IMR-90 (cell line): Measurements from ENCODE around the gene MUC5B. TPM values are rescaled to one million over a fixed set of nuclear protein-coding genes. Genes with fewer than 3 reads are reported as not detected.

ENCODE experiments used
- ATAC-seq: fragments of 200-7000 bp; cut with Tn5 transposase; 2 replicates; pipeline ENCODE4 v1.9.1; 2020; ENCODE audit warnings: low read depth, mild to moderate bottlenecking, moderate library complexity
- BruUV-seq: library from RNA; stranded (reverse); fragments of 400-500 nt; replicated peaks from 2 replicates; lab custom pipeline; 2021; lab: Mats Ljungman, UMichigan
- CTCF ChIA-PET: fragments of 300-600 bp; formaldehyde crosslinking; extraction: SDS; loops from one replicate; lab custom pipeline; 2021; ENCODE audit warnings: antibody characterized with exemption; lab: Yijun Ruan, JAX
- POLR2A ChIA-PET: fragments of 300-600 bp; sonication (Branson Sonifier 250); formaldehyde crosslinking; loops from one replicate; lab custom pipeline; 2022; ENCODE audit warnings: antibody characterized with exemption; ENCODE audit not compliant: unreplicated experiment; lab: Charles Lee
- DNase-seq: peaks from one replicate; pipeline ENCODE4 v3.0.0; 2013
- H2AFZ ChIP-seq: replicated peaks from 2 replicates; pipeline ENCODE3; 2013; ENCODE audit warnings: low read length, mild to moderate bottlenecking; ENCODE audit not compliant: poor library complexity
- H2AK5ac ChIP-seq: 2 replicates; pipeline ENCODE4 v1.6.1; 2013; ENCODE audit warnings: low read depth, low read length, inconsistent platforms
- H2AK9ac ChIP-seq: replicated peaks from 2 replicates; pipeline ENCODE3; 2013; ENCODE audit warnings: mild to moderate bottlenecking, low read depth, low read length, moderate library complexity; ENCODE audit not compliant: poor library complexity
- H2BK120ac ChIP-seq: 2 replicates; pipeline ENCODE4 v1.6.1; 2013; ENCODE audit warnings: low read depth, low read length, inconsistent platforms
- H2BK15ac ChIP-seq: 3 replicates; pipeline ENCODE4 v1.6.1; 2013; ENCODE audit warnings: low read depth, low read length, inconsistent platforms
- H2BK20ac ChIP-seq: 2 replicates; pipeline ENCODE4 v1.6.1; 2013; ENCODE audit warnings: low read depth, mild to moderate bottlenecking, inconsistent platforms, low read length, moderate library complexity
- H2BK5ac ChIP-seq: 2 replicates; pipeline ENCODE4 v1.6.1; 2013; ENCODE audit warnings: mild to moderate bottlenecking, low read depth, low read length, inconsistent platforms; ENCODE audit not compliant: poor library complexity, severe bottlenecking
- H3K14ac ChIP-seq: replicated peaks from 2 replicates; pipeline ENCODE4 v1.6.1; 2013; ENCODE audit warnings: low read depth, low read length, inconsistent platforms
- H3K18ac ChIP-seq: 2 replicates; pipeline ENCODE4 v1.6.1; 2013; ENCODE audit warnings: low read depth, low read length, control low read depth
- H3K23ac ChIP-seq: 2 replicates; pipeline ENCODE4 v1.6.1; 2013; ENCODE audit warnings: low read depth, low read length, inconsistent platforms
- H3K27ac ChIP-seq: 2 replicates; pipeline ENCODE4 v1.5.1; 2013; ENCODE audit warnings: mild to moderate bottlenecking, control low read depth, low read length; ENCODE audit not compliant: insufficient read depth
- H3K27me3 ChIP-seq: 2 replicates; pipeline ENCODE4 v1.6.1; 2013; ENCODE audit warnings: low read length; ENCODE audit not compliant: control insufficient read depth, insufficient read depth
- H3K36me3 ChIP-seq: 2 replicates; pipeline ENCODE4 v1.6.1; 2013; ENCODE audit warnings: low read length, mixed read lengths; ENCODE audit not compliant: control insufficient read depth, insufficient read depth
- H3K4ac ChIP-seq: 2 replicates; pipeline ENCODE4 v1.6.1; 2013; ENCODE audit warnings: low read depth, low read length, inconsistent platforms
- H3K4me1 ChIP-seq: 2 replicates; pipeline ENCODE4 v1.6.1; 2013; ENCODE audit warnings: low read length, mixed read lengths; ENCODE audit not compliant: control insufficient read depth, insufficient read depth
- H3K4me2 ChIP-seq: 2 replicates; pipeline ENCODE4 v1.6.1; 2013; ENCODE audit warnings: low read depth, mild to moderate bottlenecking, control low read depth, low read length, moderate library complexity
- H3K4me3 ChIP-seq: 2 replicates; pipeline ENCODE4 v1.5.1; 2013; ENCODE audit warnings: low read depth, mild to moderate bottlenecking, control low read depth, low read length, moderate library complexity; ENCODE audit not compliant: insufficient read depth
- H3K56ac ChIP-seq: 2 replicates; pipeline ENCODE4 v1.6.1; 2013; ENCODE audit warnings: low read length, inconsistent platforms; ENCODE audit not compliant: insufficient read depth; ENCODE audit errors: extremely low read depth
- H3K79me1 ChIP-seq, 2 experiments: 2 replicates each; pipeline ENCODE4 v1.6.1; 2013; ENCODE audit warnings: low read length in 2 of 2, inconsistent platforms in 1 of 2, low read depth in 1 of 2
- H3K9ac ChIP-seq: 2 replicates; pipeline ENCODE4 v1.6.1; 2013; ENCODE audit warnings: low read depth, low read length, control low read depth
- H3K9me1 ChIP-seq: 2 replicates; pipeline ENCODE4 v1.6.1; 2013; ENCODE audit warnings: low read length, inconsistent platforms; ENCODE audit not compliant: insufficient read depth
- H3K9me3 ChIP-seq: 2 replicates; pipeline ENCODE4 v1.6.1; 2013; ENCODE audit warnings: low read length; ENCODE audit not compliant: control insufficient read depth, insufficient read depth
- H4K20me1 ChIP-seq: 2 replicates; pipeline ENCODE4 v1.6.1; 2013; ENCODE audit warnings: low read length, inconsistent platforms; ENCODE audit not compliant: insufficient read depth
- H4K5ac ChIP-seq: 2 replicates; pipeline ENCODE4 v1.6.1; 2013; ENCODE audit warnings: mild to moderate bottlenecking, low read depth, low read length, control low read depth
- H4K8ac ChIP-seq, 2 experiments: 2 replicates each; pipeline ENCODE4 v1.6.1; 2013; ENCODE audit warnings: low read depth in 2 of 2, low read length in 2 of 2, control low read depth in 1 of 2, inconsistent platforms in 1 of 2
- H4K91ac ChIP-seq: 2 replicates; pipeline ENCODE4 v1.6.1; 2013; ENCODE audit warnings: low read depth, low read length, inconsistent platforms; ENCODE audit not compliant: insufficient read depth
- CHD1 ChIP-seq: IDR thresholded peaks from 2 replicates; pipeline ENCODE4 v1.6.1; 2012; ENCODE audit warnings: low read depth, low read length, improper control_type of control experiment
- CTCF ChIP-seq: conservative IDR thresholded peaks from 2 replicates; pipeline ENCODE4 v1.5.1; 2012; ENCODE audit warnings: mild to moderate bottlenecking, low read depth, low read length, improper control_type of control experiment
- MAFK ChIP-seq: IDR thresholded peaks from 2 replicates; pipeline ENCODE4 v1.6.1; 2012; ENCODE audit warnings: low read depth, low read length, improper control_type of control experiment
- MXI1 ChIP-seq: IDR thresholded peaks from 2 replicates; pipeline ENCODE4 v1.6.1; 2012; ENCODE audit warnings: low read depth, mild to moderate bottlenecking, low read length, moderate library complexity, borderline replicate concordance
- RCOR1 ChIP-seq: IDR thresholded peaks from 2 replicates; pipeline ENCODE4 v1.6.1; 2012; ENCODE audit warnings: mild to moderate bottlenecking, low read length, improper control_type of control experiment; ENCODE audit not compliant: insufficient replicate concordance
- SMC3 ChIP-seq: fragments of 150-350 bp; IDR thresholded peaks from 2 replicates; pipeline ENCODE4 v1.6.1; 2016; ENCODE audit warnings: low read depth, mild to moderate bottlenecking, antibody characterized with exemption, low read length, moderate library complexity
- USF2 ChIP-seq: fragments of 150-350 bp; IDR thresholded peaks from 2 replicates; pipeline ENCODE4 v1.6.1; 2017; ENCODE audit warnings: mild to moderate bottlenecking, antibody characterized with exemption, low read length, low read depth
- WGBS, 2 experiments: methylation state at CpG; one replicate each; pipeline versions ENCODE4 v1.1.5 to v1.1.7; 2013; ENCODE audit warnings: missing lambda C conversion rate in 2 of 2; ENCODE audit not compliant: insufficient read length in 1 of 2; ENCODE audit errors: extremely low coverage in 2 of 2; 5-methylcytosine and 5-hydroxymethylcytosine counted together
- dilution Hi-C: fragments of 300-500 bp; cut with HindIII; formaldehyde crosslinking; loops from one replicate; pipeline ENCODE4 v1.14.3; 2018; ENCODE audit warnings: low sequenced_read_pairs; ENCODE audit not compliant: unreplicated experiment
- in situ Hi-C: fragments of 300-500 bp; cut with MboI; formaldehyde crosslinking; loops from 3 replicates; pipeline ENCODE4 v1.14.3; 2019; ENCODE audit warnings: low sequenced_read_pairs, inconsistent platforms, mixed read lengths
- intact Hi-C: fragments of 100-400 bp; cut with micrococcal nuclease; formaldehyde crosslinking; loops from 2 replicates; pipeline ENCODE4 v1.10.0; 2022
- polyA plus RNA-seq, 3 experiments: library from polyadenylated mRNA; depleted of rRNA; stranded (reverse); fragments of >200 nt; gene quantifications; 2 replicates each; pipeline ENCODE4 v1.2.3, GENCODE V29; 2012; ENCODE audit warnings: low replicate concordance in 1 of 3
- total RNA-seq: library from RNA; depleted of rRNA; stranded (reverse); fragments of >200 nt; gene quantifications from 2 replicates; pipeline ENCODE4 v1.2.3, GENCODE V29; 2012

Gene MUC5B
- total and polyA plus RNA-seq, 2 of the 4 experiments (the other 2 are of a cell fraction), result not detected

DNA sequence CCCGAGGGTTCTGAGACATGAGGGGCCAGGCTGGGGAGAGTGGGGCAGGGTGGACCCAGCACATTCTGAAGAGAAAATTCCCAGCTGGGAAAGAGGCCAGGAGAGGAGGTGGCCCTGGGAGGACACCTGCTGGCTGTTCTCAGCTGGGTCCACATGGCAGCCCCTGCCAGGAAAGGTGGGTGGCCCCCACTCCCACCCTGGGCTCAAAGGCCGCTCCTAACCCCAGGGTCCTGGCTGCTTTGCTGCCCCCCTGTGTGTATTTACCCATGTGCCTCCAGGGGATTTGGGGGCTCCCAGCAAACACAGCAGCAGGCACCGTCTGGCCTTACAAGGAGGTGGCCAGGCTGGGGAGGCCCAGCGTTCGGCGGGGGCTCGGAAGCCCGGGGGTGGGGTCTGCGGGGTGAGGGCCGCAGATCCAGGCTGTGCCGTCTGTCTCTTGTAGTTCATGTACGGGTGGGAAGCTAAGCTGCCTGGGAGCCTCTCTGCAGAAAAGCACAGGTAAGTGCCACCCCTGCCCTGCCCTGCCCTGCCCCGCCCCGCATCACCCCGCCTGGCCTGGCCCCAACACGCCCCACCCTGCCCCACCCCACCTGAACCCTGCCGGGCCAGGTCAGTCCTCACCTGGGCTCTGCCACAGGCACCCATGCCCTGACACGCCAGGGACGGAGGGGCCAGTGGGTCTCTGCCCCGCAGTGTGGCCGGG lies 10.6 kb downstream of the MUC5B start:
- dilution Hi-C loops, result no loop called here
- H3K18ac ChIP-seq, result no peak overlapping the region
- H3K79me1 ChIP-seq, result no peaks in the 10 kb centered on the region
- no peak overlapping the region for H3K9ac ChIP-seq
- in situ Hi-C loops, result no loop called here
- no peak overlapping the region for H2BK120ac ChIP-seq
- H4K8ac ChIP-seq, result no peak overlapping the region
- H2BK15ac ChIP-seq, result no peak overlapping the region
- no peak overlapping the region for H4K91ac ChIP-seq
- H2BK5ac ChIP-seq, result no peak overlapping the region
- ChIA-PET POLR2A (no interaction called here), CTCF (no interaction called here)
- ATAC-seq (no peak), DNase-seq (no peak)
- H4K5ac ChIP-seq, result no peak overlapping the region
- no peak for TF ChIP-seq MXI1
- no peak for TF ChIP-seq CHD1
- TF ChIP-seq RCOR1, result no peak
- TF ChIP-seq USF2, result no peak
- TF ChIP-seq CTCF, result no peak
- no peak for TF ChIP-seq SMC3
- TF ChIP-seq MAFK, result no peak
- H2AK5ac ChIP-seq, result no peak overlapping the region
- no peak overlapping the region for H3K23ac ChIP-seq
- H3K4me3 ChIP-seq, result no peak overlapping the region
- no peaks in the 10 kb centered on the region for H3K36me3 ChIP-seq
- no peak overlapping the region for H3K27ac ChIP-seq
- H3K14ac ChIP-seq, result no peak overlapping the region
- no peak overlapping the region for H2BK20ac ChIP-seq
- WGBS, 2 experiments, result 13% methylated on average over 3 of the region's 21 CpGs; no CpG with 5 or more reads in 1 of the 2 experiments
- no peaks in the 10 kb centered on the region; the same call in 1 of the 2 replicates for H3K27me3 ChIP-seq
- no TSS peak for BruUV-seq
- H2AK9ac ChIP-seq, result no peak overlapping the region
- no peaks in the 10 kb centered on the region; the same call in 1 of the 2 replicates for H4K20me1 ChIP-seq
- no peak overlapping the region for H3K4ac ChIP-seq
- intact Hi-C loops, result no loop called here
- H3K4me2 ChIP-seq, result no peak overlapping the region
- no peaks in the 10 kb centered on the region for H3K9me1 ChIP-seq
- H3K9me3 ChIP-seq, result no peaks in the 10 kb centered on the region
- no peaks in the 10 kb centered on the region for H3K4me1 ChIP-seq
- H2AFZ ChIP-seq, result no peak overlapping the region
- no peak overlapping the region for H3K56ac ChIP-seq
